ENCODE measurements around the gene SLC9A9.
A peak's percentile ranks its signal among the peaks of the same experiment; 100 is the strongest.

The SLC9A9 gene

DNA sequence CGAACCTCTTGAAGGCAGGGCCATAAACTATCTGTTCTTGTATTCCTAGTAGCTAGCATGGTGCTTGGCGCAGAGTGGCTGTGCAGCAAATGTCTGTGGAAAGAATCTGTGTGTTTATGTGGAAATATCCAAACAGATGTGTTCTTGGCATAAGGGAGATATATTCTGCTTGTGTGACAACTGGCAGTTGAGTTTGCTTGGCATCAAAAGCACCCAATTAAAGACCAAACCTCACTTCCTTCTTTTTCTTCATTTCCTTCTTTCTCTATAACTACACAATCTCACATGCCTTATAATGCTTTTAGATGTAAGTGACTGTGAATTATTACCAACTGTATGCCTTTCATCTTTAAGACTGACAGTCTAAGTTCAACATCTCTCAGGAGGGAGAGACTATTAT lies 296.5 kb downstream of the SLC9A9 start:
- H3K36me3 Mint-ChIP-seq (ENCODE audit: insufficient read depth): peaks cover 3% of the 10 kb centered on the region
- peaks cover 17% of the 10 kb centered on the region for H3K9me3 Mint-ChIP-seq
- H3K4me3 Mint-ChIP-seq: no peak overlapping the region
- no peak for ATAC-seq (replicated peaks; ENCODE audit: extremely low read depth, poor library complexity, severe bottlenecking)
- no peak overlapping the region for H3K27ac Mint-ChIP-seq (ENCODE audit: low read depth)
- no peaks in the 10 kb centered on the region for H3K27me3 Mint-ChIP-seq
- no peak for DNase-seq (ENCODE audit: low spot score in 2 of 2)
- H3K4me1 Mint-ChIP-seq: peaks cover 3% of the 10 kb centered on the region

GRCh38 chr3:143548861-143549497 lies 299.3 kb downstream of the SLC9A9 start:
- H3K9me3 Mint-ChIP-seq: peaks cover 19% of the 10 kb centered on the region
- ATAC-seq (replicated peaks; ENCODE audit: extremely low read depth, poor library complexity, severe bottlenecking) (no peak), DNase-seq (ENCODE audit: low spot score in 2 of 2) (no peak)
- no peaks in the 10 kb centered on the region for H3K27me3 Mint-ChIP-seq
- H3K4me3 Mint-ChIP-seq: no peak overlapping the region
- H3K36me3 Mint-ChIP-seq (ENCODE audit: insufficient read depth): peaks cover 3% of the 10 kb centered on the region
- peaks cover 5% of the 10 kb centered on the region for H3K4me1 Mint-ChIP-seq
- H3K27ac Mint-ChIP-seq (ENCODE audit: low read depth): no peak overlapping the region

DNA sequence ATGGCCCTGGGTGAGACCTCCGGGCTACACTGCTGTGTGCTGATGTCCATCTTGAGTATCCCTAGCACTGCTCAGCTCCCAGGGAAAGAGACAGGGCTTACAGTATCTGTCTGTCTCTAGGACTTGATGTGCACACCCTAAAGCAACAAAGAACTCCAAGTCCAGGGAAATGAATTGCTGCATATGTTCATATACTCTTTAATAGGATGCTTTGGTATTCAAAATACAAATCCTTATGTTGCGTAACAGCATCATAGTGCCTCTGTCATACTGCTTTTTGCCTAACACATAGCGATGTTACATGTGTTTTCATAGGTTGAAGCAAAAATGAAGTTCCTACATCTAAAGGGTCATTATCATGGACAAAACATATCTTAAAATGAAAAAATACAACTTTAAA lies 299.9 kb downstream of the SLC9A9 start:
- ATAC-seq (replicated peaks; ENCODE audit: extremely low read depth, poor library complexity, severe bottlenecking): no peak
- Mint-ChIP-seq H3K4me1 (peaks cover 5% of the 10 kb centered on the region), H3K27me3 (no peaks in the 10 kb centered on the region), H3K36me3 (ENCODE audit: insufficient read depth) (peaks cover 3% of the 10 kb centered on the region), H3K9me3 (peaks cover 19% of the 10 kb centered on the region), H3K27ac (ENCODE audit: low read depth) (no peak overlapping the region), H3K4me3 (no peak overlapping the region)
- no peak for DNase-seq (ENCODE audit: low spot score in 2 of 2)

DNA sequence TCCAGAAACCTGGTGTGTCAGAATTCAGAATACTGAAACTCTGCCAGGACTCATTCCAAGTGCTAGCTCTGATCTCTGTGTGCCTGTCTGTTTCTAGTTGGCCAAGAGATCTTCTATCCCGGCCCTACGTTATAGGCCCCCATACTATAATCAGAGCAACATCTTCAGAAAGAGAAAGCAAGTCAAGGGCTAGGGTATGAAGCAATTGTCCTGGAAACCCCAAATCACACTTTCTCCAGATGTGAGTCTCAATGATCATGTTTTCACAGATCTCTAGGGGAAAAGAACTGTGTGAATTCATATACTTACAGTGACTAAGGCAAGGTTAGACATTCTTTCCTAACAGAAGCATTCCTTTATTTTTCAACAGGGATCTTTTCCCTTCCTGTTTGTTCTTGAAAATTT lies 309.7 kb downstream of the SLC9A9 start:
- Mint-ChIP-seq H3K9me3 (no peaks in the 10 kb centered on the region), H3K36me3 (ENCODE audit: insufficient read depth) (no peaks in the 10 kb centered on the region), H3K27me3 (no peaks in the 10 kb centered on the region), H3K4me3 (no peak overlapping the region), H3K4me1 (peaks cover 5% of the 10 kb centered on the region), H3K27ac (ENCODE audit: low read depth) (no peak overlapping the region)
- ATAC-seq (replicated peaks; ENCODE audit: extremely low read depth, poor library complexity, severe bottlenecking) (no peak), DNase-seq (ENCODE audit: low spot score in 2 of 2) (no peak)

GRCh38 chr3:143538061-143538460 lies 310.2 kb downstream of the SLC9A9 start:
- ATAC-seq (replicated peaks; ENCODE audit: extremely low read depth, poor library complexity, severe bottlenecking): no peak
- H3K9me3 Mint-ChIP-seq: no peaks in the 10 kb centered on the region

DNA sequence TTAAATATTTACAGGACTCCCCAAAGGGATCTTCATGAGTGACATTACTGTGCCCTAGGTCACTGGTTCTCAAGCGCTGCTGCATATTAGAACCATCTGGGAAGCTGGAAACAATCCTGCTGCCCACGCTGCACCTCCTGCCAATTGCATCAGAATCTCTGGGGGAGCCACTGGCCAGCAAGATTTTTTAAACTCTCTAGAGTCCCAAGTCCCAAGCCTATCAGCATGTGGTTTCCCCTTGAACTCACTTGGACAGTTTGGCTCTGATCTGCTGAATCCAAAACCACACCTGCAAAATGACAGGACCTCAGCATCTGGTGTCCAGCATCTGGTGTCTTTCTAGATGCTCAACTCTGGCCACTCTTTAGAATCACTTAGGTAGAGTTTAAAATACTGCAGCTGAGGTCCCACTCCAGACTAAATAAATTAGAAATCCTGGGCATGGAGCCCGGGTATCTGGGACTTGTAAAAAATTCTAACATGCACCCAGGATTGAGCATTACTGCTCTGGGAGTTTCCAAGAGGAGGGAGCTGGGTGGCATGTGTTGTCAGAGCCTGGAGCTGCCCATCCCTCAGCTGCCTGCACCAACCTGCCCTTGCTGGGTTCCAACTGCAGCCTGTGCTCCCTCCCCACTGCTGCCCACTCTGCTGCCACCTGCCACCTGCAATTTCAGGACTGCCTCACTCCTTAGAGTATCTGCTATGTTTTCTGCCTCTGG lies 311.3 kb downstream of the SLC9A9 start:
- no peak overlapping the region for H3K27ac Mint-ChIP-seq (ENCODE audit: low read depth)
- peaks cover 5% of the 10 kb centered on the region for H3K4me1 Mint-ChIP-seq
- ATAC-seq (replicated peaks; ENCODE audit: extremely low read depth, poor library complexity, severe bottlenecking): no peak
- H3K36me3 Mint-ChIP-seq (ENCODE audit: insufficient read depth): no peaks in the 10 kb centered on the region
- H3K4me3 Mint-ChIP-seq: no peak overlapping the region
- no peak for DNase-seq (ENCODE audit: low spot score in 2 of 2)
- no peaks in the 10 kb centered on the region for H3K9me3 Mint-ChIP-seq
- no peaks in the 10 kb centered on the region for H3K27me3 Mint-ChIP-seq

More at GRCh38 chr3:143538061-143538460, 310.2 kb downstream of the SLC9A9 start:
- Mint-ChIP-seq H3K36me3 (ENCODE audit: insufficient read depth) (no peaks in the 10 kb centered on the region), H3K4me3 (no peak overlapping the region), H3K4me1 (peaks cover 5% of the 10 kb centered on the region), H3K27ac (ENCODE audit: low read depth) (no peak overlapping the region), H3K27me3 (no peaks in the 10 kb centered on the region)
- DNase-seq (ENCODE audit: low spot score in 2 of 2): no peak

DNA sequence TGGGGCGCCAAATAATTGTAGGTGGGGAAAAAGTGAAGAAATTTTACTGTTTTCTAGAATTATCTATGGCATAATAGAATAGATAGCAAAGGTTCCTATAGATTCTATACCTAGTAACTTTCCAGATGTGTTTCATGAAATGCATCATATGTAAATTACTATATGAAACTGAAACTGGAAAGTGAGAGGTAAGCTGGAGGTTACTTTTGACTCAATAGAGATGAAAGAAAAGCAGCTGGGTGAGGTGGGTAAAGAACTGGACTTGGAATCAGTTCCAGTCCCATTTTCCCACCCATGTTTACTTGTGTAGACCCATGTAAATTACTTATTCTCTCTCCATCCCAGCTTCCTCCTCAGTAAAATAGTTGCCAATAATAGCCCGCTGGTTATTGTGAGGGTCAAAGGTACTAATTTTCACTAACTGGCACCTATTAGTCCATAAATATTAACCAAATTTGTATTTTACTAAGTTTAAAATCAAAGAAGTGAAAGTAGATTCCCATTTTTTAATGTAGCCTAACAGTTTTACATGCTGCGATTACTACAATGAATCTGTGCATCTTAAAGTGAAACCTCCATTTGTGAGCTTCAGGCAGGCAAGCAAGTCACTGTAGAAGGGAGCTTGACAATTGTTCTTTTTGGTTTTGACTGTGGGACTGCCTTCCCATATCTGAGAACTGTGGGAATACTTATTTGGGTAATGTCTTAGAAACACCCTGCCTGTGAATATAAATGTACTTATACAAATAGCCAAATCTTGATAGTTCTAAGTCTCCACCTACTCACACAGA lies 312.1 kb downstream of the SLC9A9 start:
- Mint-ChIP-seq H3K9me3 (no peaks in the 10 kb centered on the region), H3K27me3 (no peaks in the 10 kb centered on the region), H3K4me3 (no peak overlapping the region), H3K4me1 (peaks cover 5% of the 10 kb centered on the region), H3K27ac (ENCODE audit: low read depth) (no peak overlapping the region), H3K36me3 (ENCODE audit: insufficient read depth) (no peaks in the 10 kb centered on the region)
- DNase-seq (ENCODE audit: low spot score in 2 of 2): no peak
- no peak for ATAC-seq (replicated peaks; ENCODE audit: extremely low read depth, poor library complexity, severe bottlenecking)

- no peak for ATAC-seq (replicated peaks; ENCODE audit: extremely low read depth, poor library complexity, severe bottlenecking)
- Mint-ChIP-seq H3K4me1 (peaks cover 5% of the 10 kb centered on the region), H3K9me3 (no peaks in the 10 kb centered on the region), H3K27me3 (no peaks in the 10 kb centered on the region), H3K27ac (ENCODE audit: low read depth) (no peak overlapping the region), H3K36me3 (ENCODE audit: insufficient read depth) (no peaks in the 10 kb centered on the region), H3K4me3 (no peak overlapping the region)
- DNase-seq (ENCODE audit: low spot score in 2 of 2): no peak
Measured at GRCh38 chr3:143533391-143533790, 314.9 kb downstream of the SLC9A9 start.

- H3K27ac Mint-ChIP-seq (ENCODE audit: low read depth): no peak overlapping the region
- no peak overlapping the region for H3K4me3 Mint-ChIP-seq
- no peaks in the 10 kb centered on the region for H3K36me3 Mint-ChIP-seq (ENCODE audit: insufficient read depth)
- no peak for DNase-seq (ENCODE audit: low spot score in 2 of 2)
- no peaks in the 10 kb centered on the region for H3K4me1 Mint-ChIP-seq
- no peaks in the 10 kb centered on the region for H3K27me3 Mint-ChIP-seq
- H3K9me3 Mint-ChIP-seq: no peaks in the 10 kb centered on the region
- ATAC-seq (replicated peaks; ENCODE audit: extremely low read depth, poor library complexity, severe bottlenecking): no peak
Measured at GRCh38 chr3:143532091-143532490, 316.2 kb downstream of the SLC9A9 start.

- H3K36me3 Mint-ChIP-seq (ENCODE audit: insufficient read depth): no peaks in the 10 kb centered on the region
- H3K4me3 Mint-ChIP-seq: no peak overlapping the region
- no peak for ATAC-seq (replicated peaks; ENCODE audit: extremely low read depth, poor library complexity, severe bottlenecking)
- no peaks in the 10 kb centered on the region for H3K9me3 Mint-ChIP-seq
- no peaks in the 10 kb centered on the region for H3K27me3 Mint-ChIP-seq
- H3K4me1 Mint-ChIP-seq: no peaks in the 10 kb centered on the region
- DNase-seq (ENCODE audit: low spot score in 2 of 2): no peak
- no peak overlapping the region for H3K27ac Mint-ChIP-seq (ENCODE audit: low read depth)
Measured at GRCh38 chr3:143531101-143531500, 317.2 kb downstream of the SLC9A9 start.

DNA sequence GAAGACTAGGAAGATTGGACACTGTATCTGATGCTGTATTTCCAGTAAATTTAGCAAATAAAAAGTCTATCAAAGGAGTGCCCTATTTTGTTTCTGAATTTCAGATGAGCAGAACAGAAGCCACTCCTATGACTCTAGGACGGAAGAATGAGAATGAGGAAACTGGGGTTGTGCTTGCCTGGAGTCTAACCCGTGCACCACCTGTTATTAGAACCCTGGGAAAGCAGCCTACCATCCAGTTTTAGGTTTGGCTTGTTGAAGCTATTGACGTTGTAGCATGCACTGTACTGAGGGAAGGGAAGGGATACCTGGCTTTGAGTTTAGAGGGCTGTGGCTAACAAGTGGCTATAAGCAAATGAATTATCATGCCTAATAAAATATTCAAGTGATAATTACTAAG lies 318.5 kb downstream of the SLC9A9 start:
- Mint-ChIP-seq H3K27ac (ENCODE audit: low read depth) (no peak overlapping the region), H3K9me3 (no peaks in the 10 kb centered on the region), H3K36me3 (ENCODE audit: insufficient read depth) (no peaks in the 10 kb centered on the region), H3K4me1 (no peaks in the 10 kb centered on the region), H3K27me3 (no peaks in the 10 kb centered on the region), H3K4me3 (no peak overlapping the region)
- ATAC-seq (replicated peaks; ENCODE audit: extremely low read depth, poor library complexity, severe bottlenecking) (no peak), DNase-seq (ENCODE audit: low spot score in 2 of 2) (no peak)

GRCh38 chr3:143529018-143529478 lies 319.2 kb downstream of the SLC9A9 start:
- peak; percentile 65 for ATAC-seq (replicated peaks; ENCODE audit: extremely low read depth, poor library complexity, severe bottlenecking)
- H3K27ac Mint-ChIP-seq (ENCODE audit: low read depth): peak overlapping the region; percentile 6

More at GRCh38 chr3:143529018-143529478, 319.2 kb downstream of the SLC9A9 start:
- H3K27me3 Mint-ChIP-seq: no peaks in the 10 kb centered on the region
- no peak for DNase-seq (ENCODE audit: low spot score in 2 of 2)
- no peaks in the 10 kb centered on the region for H3K9me3 Mint-ChIP-seq
- H3K36me3 Mint-ChIP-seq (ENCODE audit: insufficient read depth): no peaks in the 10 kb centered on the region
- no peak overlapping the region for H3K4me3 Mint-ChIP-seq
- no peaks in the 10 kb centered on the region for H3K4me1 Mint-ChIP-seq
